GM19025 (cell line): ENCODE data around the gene PRR36.

Experiments
- ATAC-seq: cut with Tn5 transposase; IDR thresholded peaks from one replicate; pipeline ENCODE4 v1.9.1; 2021; ENCODE audit warnings: mild to moderate bottlenecking, low read depth, moderate library complexity; ENCODE audit not compliant: unreplicated experiment

Gene PRR36

DNA sequence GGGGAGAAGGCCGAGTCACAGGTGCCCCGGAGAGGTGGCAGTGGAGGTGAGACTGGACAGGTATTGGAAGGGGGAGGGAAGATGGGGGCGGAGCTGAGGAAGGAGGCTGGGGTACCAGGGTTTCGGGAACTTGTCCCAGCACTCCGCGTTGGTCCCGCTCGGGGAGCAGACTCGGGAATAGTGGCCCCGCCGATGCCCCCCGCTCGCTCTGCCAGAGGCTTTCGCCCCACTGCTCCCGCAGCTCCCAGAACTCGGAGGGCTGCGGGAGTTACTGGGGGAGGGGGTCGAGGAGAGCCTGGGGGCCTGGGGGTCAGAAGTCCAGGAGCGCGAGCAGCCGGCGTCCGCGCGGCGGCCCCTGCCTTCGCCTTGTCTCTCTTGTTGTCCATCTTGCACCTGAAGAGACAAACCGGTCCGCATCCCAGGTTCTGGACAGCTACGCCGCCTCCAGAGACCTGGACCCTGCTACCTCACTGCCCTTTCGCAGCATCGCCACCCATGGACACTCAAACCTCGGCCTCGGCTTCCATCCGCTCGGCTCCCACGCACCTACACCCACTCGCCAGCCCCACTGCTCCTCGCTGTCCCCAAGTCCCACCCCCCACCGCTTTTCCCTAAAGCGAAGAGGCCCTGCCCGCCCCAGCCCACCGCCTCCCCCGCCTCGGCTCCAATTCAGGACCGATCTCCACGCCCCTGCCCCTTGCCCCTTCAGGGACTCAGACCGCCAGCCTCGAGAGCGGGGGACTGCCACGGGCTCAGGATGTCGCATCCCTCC, 700 bp downstream of the PRR36 start:
- ATAC-seq = no peak

DNA sequence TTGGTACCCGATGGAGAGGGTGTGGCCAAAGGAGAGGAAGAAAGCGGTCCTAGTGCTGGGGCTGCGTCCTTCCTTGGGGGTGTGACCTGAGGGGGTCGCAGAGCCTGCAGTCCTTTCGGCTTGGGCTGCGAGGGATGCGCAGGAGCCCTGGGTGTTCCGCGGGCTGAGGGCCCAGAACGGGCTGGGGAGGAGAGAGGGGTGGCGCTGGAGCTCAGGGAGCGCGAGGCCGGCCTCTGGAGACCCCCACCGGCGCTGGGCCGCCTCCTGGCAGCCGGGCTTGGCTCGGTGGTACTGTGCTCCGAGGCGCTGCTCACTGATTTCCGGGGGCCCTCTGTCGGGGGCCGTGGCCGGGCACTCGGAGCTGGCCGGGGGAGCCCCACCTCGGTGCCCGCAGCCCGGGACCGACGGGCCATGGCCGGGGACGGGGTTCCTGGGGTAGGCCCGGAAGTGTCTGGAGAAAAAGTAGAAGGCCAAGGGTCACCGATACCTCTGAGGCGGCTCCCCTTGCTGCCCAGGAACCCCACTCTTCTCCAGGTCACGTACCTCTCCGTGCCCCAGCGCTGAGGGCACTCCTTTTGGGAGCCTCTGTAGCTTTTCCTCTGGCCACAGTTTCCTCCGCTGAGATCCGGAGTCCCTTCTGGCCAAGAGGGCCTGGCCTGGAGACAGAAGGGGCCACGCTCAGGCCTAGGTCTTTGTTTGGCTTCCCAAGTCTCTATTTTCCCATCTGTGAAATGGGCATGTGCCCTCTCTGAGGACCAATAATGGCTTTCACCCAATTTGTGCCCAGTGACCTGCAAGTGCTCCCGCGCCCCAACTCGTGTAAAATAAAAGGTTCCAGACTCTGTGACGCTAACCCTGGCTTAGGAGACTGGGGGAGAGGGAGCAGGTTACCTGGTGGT, 1.6 kb downstream of the PRR36 start:
- ATAC-seq = no peak

GRCh38 chr19:7871437-7872305, 2.5 kb downstream of the PRR36 start:
- ATAC-seq = no peak

GRCh38 chr19:7870571-7871436, 3.4 kb downstream of the PRR36 start:
- no peak for ATAC-seq

DNA sequence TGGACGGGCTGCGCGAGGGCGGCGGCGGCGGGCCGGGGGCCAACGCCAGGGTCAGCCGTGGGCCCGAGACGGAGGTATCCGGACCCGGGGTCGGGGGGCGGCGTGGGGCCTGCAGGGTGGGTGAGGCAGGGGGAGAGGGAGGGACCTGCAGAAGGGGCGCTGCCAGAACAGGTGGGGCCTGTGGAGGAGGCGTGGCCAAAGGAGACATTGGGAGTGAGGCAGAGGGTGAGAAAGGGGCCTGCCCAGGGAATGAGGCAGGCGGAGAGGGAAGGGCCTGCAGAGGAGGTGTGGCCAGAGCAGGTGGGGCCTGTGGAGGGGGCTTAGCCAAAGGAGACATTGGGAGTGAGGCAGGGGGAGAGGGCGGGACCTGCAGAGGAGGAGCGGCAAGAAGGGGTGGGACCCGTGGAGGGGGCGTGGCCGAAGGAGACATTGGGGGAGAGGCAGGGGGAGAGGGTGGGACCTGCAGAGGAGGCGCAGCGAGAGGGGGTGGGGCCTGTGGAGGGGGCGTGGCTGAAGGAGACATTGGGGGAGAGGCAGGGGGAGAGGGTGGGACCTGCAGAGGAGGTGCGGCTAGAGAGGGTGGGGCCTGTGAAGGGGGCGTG, 4.2 kb downstream of the PRR36 start:
- ATAC-seq = no peak

DNA sequence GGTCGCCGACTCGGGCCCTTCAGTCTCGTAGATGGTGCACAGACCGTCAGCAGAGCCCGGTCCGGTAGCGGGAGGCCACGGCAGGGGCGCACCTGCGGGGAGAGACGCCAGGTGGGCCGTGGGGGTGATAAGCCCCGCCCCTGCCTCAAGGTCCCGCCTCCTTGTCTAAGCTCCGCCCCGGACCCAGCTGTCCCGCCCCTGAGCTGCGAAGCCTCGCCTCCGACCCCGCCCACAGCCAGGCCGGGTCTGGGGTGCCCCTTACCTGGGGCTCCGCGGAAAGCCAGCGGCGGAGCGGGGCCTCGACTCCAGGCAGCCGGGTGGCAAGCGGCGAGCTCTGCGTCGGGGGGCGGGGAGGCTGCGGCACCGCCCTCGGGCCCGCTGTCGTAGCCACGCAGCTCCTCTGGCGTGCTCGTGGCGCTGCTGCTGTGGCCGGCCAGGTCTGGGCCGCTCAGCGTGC, 4.7 kb downstream of the PRR36 start:
- peak; percentile 50 for ATAC-seq

DNA sequence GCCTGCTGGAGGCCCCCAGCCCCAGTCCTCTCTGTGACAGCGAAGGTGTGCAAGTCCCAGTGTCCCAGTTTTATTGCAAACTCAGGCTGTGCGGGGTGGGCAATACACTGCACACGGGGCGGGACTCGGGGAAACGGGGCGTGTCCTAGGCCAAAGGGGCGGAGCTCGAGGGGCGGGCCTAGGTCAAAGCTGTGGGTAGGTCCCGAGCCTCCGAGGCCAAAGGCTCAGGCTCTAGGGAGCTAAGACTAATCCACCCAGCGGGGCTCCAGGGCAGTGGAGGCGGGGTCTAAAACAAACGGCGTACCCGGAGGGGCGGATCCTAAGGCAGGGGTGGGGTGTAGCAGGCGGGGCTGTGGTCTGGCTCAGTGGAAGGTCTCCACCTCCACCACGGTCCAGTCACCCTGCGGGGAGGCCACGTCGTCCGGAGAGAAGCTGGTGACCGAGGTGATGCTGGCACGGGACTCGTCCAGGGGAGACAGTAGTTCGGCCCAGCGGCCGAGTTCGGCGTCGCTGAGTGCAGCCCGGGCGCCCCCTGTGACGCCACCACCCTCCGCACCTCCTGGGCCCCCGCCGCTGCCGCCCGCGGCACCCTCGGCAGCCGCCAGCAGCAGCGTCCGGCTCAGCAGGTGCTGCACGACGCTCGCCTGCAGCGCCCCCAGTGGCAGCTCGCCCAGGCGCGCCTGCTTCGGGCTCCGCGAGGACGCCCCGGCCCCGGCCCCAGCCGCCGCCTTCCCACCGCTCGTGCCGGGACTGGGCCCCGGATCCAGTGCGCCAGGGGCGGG, 5.3 kb downstream of the PRR36 start:
- ATAC-seq = peak; percentile 63

- no peak for ATAC-seq
Observed at GRCh38 chr19:7868326-7868670, 5.9 kb downstream of the PRR36 start.

DNA sequence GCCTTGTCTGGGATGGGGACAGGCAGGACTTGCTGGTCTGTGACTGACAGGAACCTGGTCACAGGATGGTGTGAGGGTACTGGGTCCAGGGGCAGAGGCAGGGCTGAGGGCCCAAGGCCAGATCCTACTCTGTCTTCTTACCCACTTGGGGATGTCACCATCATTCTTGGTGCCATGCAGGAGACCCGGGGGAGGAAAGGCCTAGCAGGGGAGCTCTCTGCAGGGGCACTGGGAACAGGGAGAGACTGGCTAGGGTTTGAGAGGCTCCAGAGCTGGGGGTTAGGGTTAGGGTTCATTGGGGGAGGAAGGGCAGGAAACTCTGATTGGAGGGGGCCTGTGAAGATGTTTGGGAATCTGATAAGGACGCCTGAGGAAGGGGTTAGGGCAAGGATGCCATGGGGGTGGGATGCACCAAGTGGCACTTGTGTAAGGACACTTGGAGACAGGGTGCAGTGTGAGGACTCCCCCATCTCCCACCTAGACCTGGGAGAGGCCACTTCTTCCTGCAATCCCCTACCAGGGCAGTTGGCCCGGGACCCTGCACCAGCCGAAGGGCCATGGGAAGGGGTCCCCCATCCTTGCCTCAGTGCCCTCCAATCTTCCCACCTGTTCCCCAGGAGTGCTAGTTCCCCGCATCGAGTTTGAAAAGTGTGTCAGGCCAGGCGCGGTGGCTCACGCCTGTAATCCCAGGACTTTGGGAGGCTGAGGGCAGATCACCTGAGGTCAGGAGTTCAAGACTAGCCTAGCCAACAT, 6.9 kb downstream of the PRR36 start:
- no peak for ATAC-seq

- no peak for ATAC-seq
Observed at GRCh38 chr19:7866399-7867091, 7.6 kb downstream of the PRR36 start.

DNA sequence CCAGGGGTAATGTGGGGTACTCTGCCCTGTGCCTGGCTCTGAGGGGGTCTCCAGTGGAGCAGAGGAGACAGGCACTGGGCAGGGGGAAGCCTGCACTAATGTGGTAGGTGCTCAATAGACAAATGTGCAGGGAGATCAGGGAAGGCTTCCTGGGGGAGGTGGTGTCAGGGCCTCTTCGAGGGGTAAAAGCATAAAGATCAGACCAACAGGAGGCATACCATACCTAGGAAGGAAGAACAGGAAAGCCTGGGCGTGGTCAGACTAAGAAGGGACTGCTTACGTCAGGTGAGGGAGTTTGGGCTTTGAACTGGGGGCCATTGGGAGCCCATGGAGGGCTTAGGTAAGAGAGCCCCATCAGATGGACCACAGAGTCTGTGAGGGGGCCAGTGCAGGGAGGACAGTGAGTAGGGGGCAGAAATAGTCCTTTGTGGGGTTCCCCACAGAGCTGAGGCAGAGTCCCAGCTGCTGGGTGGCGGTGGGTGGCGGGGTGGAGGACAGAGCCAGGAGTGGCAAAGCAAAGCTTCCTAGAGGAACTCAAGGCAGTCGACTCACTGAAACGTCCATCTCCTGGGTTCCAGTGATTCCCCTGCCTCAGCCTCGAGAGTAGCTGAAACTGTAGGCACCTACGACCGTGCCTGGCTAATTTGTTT, 8.8 kb downstream of the PRR36 start:
- ATAC-seq = no peak

GRCh38 chr19:7864690-7865074, 9.5 kb downstream of the PRR36 start:
- ATAC-seq = no peak

- ATAC-seq = no peak
Observed at GRCh38 chr19:7863971-7864689, 10.1 kb downstream of the PRR36 start.

DNA sequence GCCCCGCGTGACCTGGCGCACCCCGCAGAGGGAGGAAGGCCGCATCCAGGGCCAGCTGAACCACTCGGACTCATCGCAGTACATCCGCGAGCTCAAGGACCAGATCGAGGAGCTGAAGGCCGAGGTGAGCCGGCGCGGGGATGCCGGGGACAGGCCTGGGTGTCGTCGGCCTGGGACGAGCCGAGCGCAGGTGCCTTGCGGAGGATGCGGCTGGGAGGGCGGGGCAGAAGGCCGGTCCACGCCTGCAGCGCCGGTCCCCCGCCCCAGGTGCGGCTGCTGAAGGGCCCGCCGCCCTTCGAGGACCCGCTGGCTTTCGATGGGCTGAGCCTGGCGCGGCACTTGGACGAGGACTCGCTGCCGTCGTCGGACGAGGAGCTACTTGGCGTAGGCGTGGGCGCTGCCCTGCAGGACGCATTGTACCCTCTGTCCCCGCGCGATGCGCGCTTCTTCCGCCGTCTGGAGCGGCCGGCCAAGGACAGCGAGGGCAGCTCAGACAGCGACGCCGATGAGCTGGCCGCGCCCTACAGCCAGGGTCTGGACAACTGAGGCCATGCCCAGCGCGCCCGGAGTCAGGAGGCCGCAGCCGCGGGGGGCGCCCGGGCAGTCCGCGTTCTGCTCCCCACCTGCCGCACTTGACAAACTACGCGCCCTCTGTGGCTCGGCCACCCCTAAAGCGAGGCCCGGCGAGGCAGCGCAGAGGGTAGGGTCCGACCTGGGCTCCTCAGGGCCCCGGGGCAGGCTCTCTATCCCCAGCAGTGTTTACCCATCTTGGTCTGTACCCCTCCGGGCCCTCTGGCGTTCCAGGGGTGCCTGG, 10.8 kb downstream of the PRR36 start:
- ATAC-seq = no peak

DNA sequence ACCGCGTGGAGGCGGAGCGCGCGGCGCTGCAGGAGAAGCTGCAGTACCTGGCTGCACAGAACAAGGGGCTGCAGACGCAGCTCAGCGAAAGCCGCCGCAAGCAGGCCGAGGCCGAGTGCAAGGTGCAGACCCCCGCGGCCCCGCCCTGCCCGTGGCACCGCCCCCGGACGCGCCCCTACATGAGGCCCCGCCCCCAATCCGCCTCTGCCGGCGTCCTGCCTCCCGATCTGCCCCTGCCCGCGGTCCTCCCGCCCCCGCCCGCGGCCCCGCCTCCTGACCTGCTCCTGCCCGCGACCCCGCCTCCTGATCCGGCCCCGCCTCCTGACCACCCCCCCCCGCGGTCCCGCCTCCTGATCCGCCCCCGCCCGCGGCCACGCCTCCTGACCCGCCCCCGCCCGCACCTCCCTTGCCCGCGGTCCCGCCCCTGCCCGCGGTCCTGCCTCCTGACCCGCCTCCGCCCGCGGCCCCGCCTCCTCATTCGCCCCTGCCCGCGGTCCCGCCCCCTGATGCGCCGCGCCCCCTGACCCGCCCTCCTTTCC, 11.7 kb downstream of the PRR36 start:
- no peak for ATAC-seq
